ENCODE measurements around the gene ETS2. TPM values are rescaled to one million over a fixed set of nuclear protein-coding genes. Genes with fewer than 3 reads are reported as not detected.

The ETS2 gene
- total RNA-seq, 2 donors from 2014 or later = 98.4 to 102 TPM

DNA sequence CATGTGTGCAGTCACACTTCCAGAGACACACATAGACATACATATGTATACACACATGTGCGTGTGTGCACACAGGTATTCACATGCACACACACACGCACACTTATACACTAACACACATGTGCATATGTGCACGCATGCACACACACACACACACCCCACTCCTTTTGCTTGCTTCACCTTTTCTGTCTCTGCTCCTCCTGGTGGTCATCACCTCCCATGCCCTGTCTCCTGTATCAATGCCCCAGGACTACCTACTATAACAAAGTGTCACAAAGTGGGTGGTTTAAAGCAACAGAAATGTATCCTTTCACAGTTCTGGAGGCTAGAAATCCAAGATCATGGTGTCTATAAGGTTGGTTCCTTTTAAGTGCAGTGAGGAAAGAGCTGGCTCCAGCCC lies 27.4 kb downstream of the ETS2 start:
- Histone ChIP-seq H3K27ac (ENCODE audit: low read depth, low read length) (no peak overlapping the region), H3K36me3 (ENCODE audit: control insufficient read depth, insufficient read depth, low read length) (no peaks in the 10 kb centered on the region), H3K27me3 (ENCODE audit: control insufficient read depth, insufficient read depth, low read length, poor library complexity, severe bottlenecking) (no peaks in the 10 kb centered on the region), H3K9ac (ENCODE audit: extremely low read depth, low read length, poor library complexity, severe bottlenecking) (no peak overlapping the region), H3K4me3 (ENCODE audit: low read length) (no peak overlapping the region), H3K9me3 (ENCODE audit: control insufficient read depth, low read length) (no peaks in the 10 kb centered on the region), H3K4me1 (ENCODE audit: control insufficient read depth, insufficient read depth, low read length) (no peaks in the 10 kb centered on the region)
- peak; percentile 58 for DNase-seq
- H3K4me3 Mint-ChIP-seq = no peak overlapping the region
- H3K9me3 Mint-ChIP-seq = peaks cover 2% of the 10 kb centered on the region
- H3K27ac Mint-ChIP-seq = no peak overlapping the region
- TF ChIP-seq, protein P1, sequence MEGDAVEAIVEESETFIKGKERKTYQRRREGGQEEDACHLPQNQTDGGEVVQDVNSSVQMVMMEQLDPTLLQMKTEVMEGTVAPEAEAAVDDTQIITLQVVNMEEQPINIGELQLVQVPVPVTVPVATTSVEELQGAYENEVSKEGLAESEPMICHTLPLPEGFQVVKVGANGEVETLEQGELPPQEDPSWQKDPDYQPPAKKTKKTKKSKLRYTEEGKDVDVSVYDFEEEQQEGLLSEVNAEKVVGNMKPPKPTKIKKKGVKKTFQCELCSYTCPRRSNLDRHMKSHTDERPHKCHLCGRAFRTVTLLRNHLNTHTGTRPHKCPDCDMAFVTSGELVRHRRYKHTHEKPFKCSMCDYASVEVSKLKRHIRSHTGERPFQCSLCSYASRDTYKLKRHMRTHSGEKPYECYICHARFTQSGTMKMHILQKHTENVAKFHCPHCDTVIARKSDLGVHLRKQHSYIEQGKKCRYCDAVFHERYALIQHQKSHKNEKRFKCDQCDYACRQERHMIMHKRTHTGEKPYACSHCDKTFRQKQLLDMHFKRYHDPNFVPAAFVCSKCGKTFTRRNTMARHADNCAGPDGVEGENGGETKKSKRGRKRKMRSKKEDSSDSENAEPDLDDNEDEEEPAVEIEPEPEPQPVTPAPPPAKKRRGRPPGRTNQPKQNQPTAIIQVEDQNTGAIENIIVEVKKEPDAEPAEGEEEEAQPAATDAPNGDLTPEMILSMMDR (conservative IDR thresholded peaks at IDR 0.05) = peak; percentile 74
- H3K4me1 Mint-ChIP-seq = peaks cover 13% of the 10 kb centered on the region
- WGBS, 2 experiments (ENCODE audit: insufficient coverage in 1 of 2, insufficient read length in 1 of 2) = 61 to 62% methylated on average over 3 of the region's 3 CpGs
- H3K27me3 Mint-ChIP-seq (ENCODE audit: insufficient read depth) = no peaks in the 10 kb centered on the region
- H3K36me3 Mint-ChIP-seq (ENCODE audit: low read depth) = no peaks in the 10 kb centered on the region

DNA sequence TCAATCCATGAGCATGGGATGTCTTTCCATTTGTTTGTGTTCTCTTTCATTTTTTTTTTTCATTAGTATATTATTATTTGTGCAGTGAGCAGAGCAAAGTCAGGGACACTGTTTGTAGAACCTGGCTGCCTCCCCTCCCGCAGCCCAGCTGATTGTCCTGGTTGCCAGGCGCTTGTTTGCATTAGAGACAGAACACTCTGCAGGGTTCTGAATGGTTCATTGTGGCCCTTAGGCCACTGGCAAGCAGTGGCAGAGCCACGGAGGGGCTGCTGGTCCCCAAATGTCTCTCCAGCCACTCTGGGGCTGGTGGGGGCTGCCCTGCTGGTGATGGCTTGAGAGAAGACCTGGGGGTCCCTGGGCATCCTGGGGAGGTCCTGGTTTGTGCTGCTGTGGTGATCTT lies 29.0 kb downstream of the ETS2 start:
- H3K27me3 Mint-ChIP-seq (ENCODE audit: insufficient read depth) = no peaks in the 10 kb centered on the region
- H3K27me3 ChIP-seq (ENCODE audit: control insufficient read depth, insufficient read depth, low read length, poor library complexity, severe bottlenecking) = no peaks in the 10 kb centered on the region
- H3K27ac Mint-ChIP-seq = no peak overlapping the region
- no peak for DNase-seq
- no peak overlapping the region for H3K9ac ChIP-seq (ENCODE audit: extremely low read depth, low read length, poor library complexity, severe bottlenecking)
- no peak overlapping the region for H3K4me3 Mint-ChIP-seq
- H3K4me1 Mint-ChIP-seq = peaks cover 13% of the 10 kb centered on the region
- H3K4me1 ChIP-seq (ENCODE audit: control insufficient read depth, insufficient read depth, low read length) = no peaks in the 10 kb centered on the region
- no peak overlapping the region for H3K4me3 ChIP-seq (ENCODE audit: low read length)
- H3K9me3 ChIP-seq (ENCODE audit: control insufficient read depth, low read length) = no peaks in the 10 kb centered on the region
- no peaks in the 10 kb centered on the region for H3K36me3 ChIP-seq (ENCODE audit: control insufficient read depth, insufficient read depth, low read length)
- WGBS, 2 experiments (ENCODE audit: insufficient coverage in 1 of 2, insufficient read length in 1 of 2) = 77 to 86% methylated on average over 3 of the region's 3 CpGs
- no peaks in the 10 kb centered on the region for H3K36me3 Mint-ChIP-seq (ENCODE audit: low read depth)
- no peak overlapping the region for H3K27ac ChIP-seq (ENCODE audit: low read depth, low read length)
- TF ChIP-seq, protein P1 (conservative IDR thresholded peaks at IDR 0.05) = no peak
- H3K9me3 Mint-ChIP-seq = peaks cover 2% of the 10 kb centered on the region

DNA sequence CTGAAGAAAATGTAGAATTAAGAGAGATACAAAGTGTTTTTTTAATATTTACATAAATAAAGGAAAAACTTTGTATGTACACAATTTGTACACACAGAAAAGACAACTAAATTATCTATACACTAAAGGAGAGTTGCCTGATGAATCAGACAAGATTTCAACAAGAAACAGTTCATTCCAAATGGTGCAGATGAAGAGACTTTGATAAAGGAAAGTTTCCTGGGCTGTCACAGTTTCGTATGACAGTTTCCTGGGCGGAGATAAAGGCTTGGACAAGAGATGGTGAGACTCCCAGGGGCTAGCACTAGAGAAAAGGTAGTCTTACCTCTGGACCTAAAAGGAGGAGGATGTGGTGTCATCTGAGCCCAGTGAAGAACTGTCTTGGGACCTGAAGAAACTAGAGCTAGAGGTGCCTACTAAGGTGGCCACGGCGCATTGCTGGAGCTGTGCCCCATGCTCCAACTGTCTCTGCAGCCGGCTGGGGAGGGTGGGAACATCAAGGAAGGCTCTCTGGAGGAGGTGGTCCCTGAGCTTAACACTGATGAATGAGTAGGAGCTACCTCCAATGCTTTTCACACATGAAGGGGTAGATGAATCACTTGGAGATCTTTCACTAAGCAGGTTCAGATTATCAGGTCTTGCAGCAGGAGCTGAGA lies 32.2 kb downstream of the ETS2 start:
- no peaks in the 10 kb centered on the region for H3K9me3 ChIP-seq (ENCODE audit: control insufficient read depth, low read length)
- H3K9me3 Mint-ChIP-seq = peaks cover 6% of the 10 kb centered on the region
- H3K4me3 ChIP-seq (ENCODE audit: low read length) = no peak overlapping the region
- H3K36me3 Mint-ChIP-seq (ENCODE audit: low read depth) = no peaks in the 10 kb centered on the region
- H3K27me3 Mint-ChIP-seq (ENCODE audit: insufficient read depth) = no peaks in the 10 kb centered on the region
- no peaks in the 10 kb centered on the region for H3K4me1 ChIP-seq (ENCODE audit: control insufficient read depth, insufficient read depth, low read length)
- 72 to 90% methylated on average over 2 to 5 of the region's 5 CpGs for WGBS, 2 experiments (ENCODE audit: insufficient coverage in 1 of 2, insufficient read length in 1 of 2)
- no peak overlapping the region for H3K9ac ChIP-seq (ENCODE audit: extremely low read depth, low read length, poor library complexity, severe bottlenecking)
- peaks cover 13% of the 10 kb centered on the region for H3K4me1 Mint-ChIP-seq
- DNase-seq = no peak
- no peak overlapping the region for H3K4me3 Mint-ChIP-seq
- H3K27me3 ChIP-seq (ENCODE audit: control insufficient read depth, insufficient read depth, low read length, poor library complexity, severe bottlenecking) = no peaks in the 10 kb centered on the region
- TF ChIP-seq, protein P1 (conservative IDR thresholded peaks at IDR 0.05) = no peak
- H3K36me3 ChIP-seq (ENCODE audit: control insufficient read depth, insufficient read depth, low read length) = no peaks in the 10 kb centered on the region
- no peak overlapping the region for H3K27ac ChIP-seq (ENCODE audit: low read depth, low read length)
- no peak overlapping the region for H3K27ac Mint-ChIP-seq

Data from endodermal cell (in vitro differentiated cells).